Loucy (cell line): Measurements from ENCODE around the gene PCYT2.

Source experiments
- EZH2phosphoT487 ChIP-seq: fragments of 200-600 bp; IDR thresholded peaks from 2 replicates; pipeline ENCODE4 v1.6.1; 2018; ENCODE audit warnings: antibody characterized with exemption, mild to moderate bottlenecking, moderate library complexity, borderline replicate concordance
- TF ChIP-seq, protein P1 (sequence below): fragments of 200-600 bp; sonication (generic); conservative IDR thresholded peaks from 2 replicates; pipeline ENCODE4 v1.5.1; 2014; ENCODE audit warnings: mild to moderate bottlenecking, antibody characterized with exemption, low read length

DNA sequence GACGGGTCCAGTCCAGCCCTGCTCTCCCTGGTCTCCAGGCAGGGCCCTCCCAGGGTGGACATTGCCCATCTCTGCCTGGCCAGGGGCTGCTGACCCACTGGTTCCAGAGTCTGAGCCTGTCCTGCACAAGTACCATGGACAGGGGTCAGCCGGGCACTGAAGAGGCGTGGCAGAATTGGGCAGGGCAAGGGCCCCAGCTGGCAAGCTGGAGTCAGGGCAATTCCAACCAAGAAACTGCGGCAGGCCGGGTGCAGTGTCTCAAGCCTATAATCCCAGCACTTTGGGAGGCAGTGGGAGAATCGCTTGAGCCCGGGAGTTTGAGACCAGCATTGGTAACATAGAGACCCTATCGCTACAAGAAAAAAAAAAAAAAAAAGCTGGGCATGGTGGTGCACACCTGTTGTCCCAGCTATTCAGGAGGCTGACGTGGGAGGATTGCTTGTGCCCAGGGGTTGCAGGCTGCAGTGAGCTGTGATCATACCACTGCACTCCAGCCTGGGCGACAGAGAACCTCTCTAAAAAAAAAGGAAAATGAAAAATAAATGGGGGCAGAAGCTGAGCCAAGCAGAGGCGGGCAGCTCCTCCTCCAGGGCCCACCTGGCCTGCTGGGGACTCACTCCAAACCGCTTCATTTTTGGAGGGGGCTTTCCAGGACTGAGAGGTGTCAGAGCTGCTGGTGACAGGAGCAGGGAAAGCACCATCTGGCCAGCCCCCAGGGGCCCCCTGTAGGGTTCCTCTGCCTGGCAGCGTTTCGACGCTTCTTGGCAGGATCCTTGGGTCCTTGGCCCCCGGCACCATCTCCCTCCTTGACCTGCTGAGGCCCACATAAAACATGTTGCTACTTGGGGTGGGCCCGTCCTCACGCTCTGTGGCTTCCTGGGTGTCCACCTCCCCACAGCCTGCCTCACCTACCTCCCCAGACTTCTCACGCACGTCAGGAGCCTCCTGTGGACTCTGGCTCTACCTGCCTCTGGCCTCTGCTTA is 19.2 kb upstream of the PCYT2 start:
- TF ChIP-seq, protein P1, sequence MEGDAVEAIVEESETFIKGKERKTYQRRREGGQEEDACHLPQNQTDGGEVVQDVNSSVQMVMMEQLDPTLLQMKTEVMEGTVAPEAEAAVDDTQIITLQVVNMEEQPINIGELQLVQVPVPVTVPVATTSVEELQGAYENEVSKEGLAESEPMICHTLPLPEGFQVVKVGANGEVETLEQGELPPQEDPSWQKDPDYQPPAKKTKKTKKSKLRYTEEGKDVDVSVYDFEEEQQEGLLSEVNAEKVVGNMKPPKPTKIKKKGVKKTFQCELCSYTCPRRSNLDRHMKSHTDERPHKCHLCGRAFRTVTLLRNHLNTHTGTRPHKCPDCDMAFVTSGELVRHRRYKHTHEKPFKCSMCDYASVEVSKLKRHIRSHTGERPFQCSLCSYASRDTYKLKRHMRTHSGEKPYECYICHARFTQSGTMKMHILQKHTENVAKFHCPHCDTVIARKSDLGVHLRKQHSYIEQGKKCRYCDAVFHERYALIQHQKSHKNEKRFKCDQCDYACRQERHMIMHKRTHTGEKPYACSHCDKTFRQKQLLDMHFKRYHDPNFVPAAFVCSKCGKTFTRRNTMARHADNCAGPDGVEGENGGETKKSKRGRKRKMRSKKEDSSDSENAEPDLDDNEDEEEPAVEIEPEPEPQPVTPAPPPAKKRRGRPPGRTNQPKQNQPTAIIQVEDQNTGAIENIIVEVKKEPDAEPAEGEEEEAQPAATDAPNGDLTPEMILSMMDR, result no peak
- no peak for TF ChIP-seq EZH2phosphoT487
